Hepatocyte (in vitro differentiated cells): ENCODE measurements around the gene OR2S2.

Experiments
- EZH2 ChIP-seq: fragments of 200-600 bp; sonication (generic); IDR thresholded peaks from 2 replicates; pipeline ENCODE4 v1.6.1; 2016; ENCODE audit warnings: antibody characterized with exemption, mild to moderate bottlenecking, borderline replicate concordance
- EZH2phosphoT487 ChIP-seq: fragments of 200-600 bp; sonication (generic); IDR thresholded peaks from one replicate; pipeline ENCODE4 v1.6.1; 2018; ENCODE audit warnings: antibody characterized with exemption, mild to moderate bottlenecking, low read depth, moderate library complexity; ENCODE audit not compliant: unreplicated experiment, severe bottlenecking
- TF ChIP-seq, protein P1 (sequence below): fragments of 200-600 bp; sonication (generic); IDR thresholded peaks from 2 replicates; pipeline ENCODE4 v1.5.1; 2016; ENCODE audit warnings: antibody characterized with exemption, mild to moderate bottlenecking; ENCODE audit not compliant: poor library complexity

DNA sequence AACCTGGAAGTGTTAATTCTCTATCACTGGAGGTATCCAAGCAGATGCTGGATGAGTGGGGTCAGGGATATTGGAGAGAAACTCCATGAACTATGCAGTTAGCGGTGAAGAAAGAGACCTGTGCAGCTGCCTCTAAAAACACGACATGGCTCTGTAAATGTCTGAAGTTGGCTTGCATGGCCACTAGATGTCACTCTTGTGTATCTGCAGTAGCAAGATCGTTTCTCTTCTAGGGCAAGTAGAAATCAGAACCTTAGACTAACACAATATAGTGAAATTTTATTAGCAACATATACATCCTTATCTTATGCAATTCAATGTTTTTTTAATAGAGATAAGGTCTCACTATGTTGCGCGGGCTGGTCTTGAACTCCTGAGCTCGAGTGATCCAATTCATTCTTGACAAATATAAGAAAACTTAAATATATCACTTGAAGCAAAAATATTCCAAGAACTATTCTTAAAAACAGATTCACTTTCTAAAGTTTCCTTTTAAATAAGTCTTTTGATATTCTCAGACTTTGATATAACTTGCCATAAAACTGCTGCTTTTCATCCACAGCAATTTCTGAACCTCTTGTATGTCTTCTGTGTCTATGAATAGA is 2.9 kb downstream of the OR2S2 start:
- TF ChIP-seq, protein P1, sequence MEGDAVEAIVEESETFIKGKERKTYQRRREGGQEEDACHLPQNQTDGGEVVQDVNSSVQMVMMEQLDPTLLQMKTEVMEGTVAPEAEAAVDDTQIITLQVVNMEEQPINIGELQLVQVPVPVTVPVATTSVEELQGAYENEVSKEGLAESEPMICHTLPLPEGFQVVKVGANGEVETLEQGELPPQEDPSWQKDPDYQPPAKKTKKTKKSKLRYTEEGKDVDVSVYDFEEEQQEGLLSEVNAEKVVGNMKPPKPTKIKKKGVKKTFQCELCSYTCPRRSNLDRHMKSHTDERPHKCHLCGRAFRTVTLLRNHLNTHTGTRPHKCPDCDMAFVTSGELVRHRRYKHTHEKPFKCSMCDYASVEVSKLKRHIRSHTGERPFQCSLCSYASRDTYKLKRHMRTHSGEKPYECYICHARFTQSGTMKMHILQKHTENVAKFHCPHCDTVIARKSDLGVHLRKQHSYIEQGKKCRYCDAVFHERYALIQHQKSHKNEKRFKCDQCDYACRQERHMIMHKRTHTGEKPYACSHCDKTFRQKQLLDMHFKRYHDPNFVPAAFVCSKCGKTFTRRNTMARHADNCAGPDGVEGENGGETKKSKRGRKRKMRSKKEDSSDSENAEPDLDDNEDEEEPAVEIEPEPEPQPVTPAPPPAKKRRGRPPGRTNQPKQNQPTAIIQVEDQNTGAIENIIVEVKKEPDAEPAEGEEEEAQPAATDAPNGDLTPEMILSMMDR, result peak; percentile 84
- TF ChIP-seq EZH2 (no peak), EZH2phosphoT487 (no peak)
